NCI-H1436 (cell line): ENCODE data around the gene TUBB.
"Not testable (repeated sequence)": the region's sequence is repeated elsewhere in the genome, so short reads cannot be mapped to it uniquely, and the experiment has no call there.

Experiments
- DNase-seq: peaks from one replicate; lab custom pipeline; 2025; lab: John Stamatoyannopoulos, UW

The TUBB gene

DNA sequence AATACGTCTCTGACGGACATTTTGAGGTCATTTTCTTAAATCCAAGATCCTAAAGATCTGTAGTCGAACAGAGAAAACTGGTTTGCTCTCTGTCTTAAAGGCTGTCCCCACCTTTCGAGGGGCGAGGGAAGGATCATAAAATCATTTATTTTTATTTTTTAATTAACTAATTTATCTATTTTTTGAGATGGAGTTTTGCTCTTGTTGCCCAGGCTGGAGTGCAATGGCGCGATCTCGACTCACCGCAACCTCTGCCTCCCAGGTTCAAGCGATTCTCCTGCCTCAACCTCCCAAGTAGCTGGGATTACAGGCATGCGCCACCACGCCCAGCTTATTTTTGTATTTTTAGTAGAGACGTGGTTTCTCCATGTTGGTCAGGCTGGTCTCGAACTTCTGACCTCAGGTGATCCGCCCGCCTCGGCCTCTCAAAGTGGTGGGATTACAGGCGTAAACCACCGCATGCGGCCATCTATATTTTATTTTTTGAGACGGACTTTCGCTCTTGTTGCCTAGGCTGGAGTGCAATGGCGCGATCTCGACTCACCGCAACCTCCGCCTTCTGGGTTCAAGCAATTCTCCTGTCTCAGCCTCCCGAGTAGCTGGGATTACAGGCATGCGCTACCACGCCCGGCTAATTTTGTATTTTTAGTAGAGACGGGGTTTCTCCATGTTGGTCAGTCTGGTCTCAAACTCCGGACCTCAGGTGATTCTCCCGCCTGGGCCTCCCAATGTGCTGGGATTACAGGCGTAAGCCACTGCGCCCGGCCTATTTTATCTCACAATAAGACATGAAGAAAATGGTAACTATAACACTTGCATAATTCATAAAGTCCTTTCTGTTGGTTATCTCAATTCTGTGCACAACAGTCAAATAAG, 2.1 kb upstream of the TUBB start:
- DNase-seq: not testable (repeated sequence)

DNA sequence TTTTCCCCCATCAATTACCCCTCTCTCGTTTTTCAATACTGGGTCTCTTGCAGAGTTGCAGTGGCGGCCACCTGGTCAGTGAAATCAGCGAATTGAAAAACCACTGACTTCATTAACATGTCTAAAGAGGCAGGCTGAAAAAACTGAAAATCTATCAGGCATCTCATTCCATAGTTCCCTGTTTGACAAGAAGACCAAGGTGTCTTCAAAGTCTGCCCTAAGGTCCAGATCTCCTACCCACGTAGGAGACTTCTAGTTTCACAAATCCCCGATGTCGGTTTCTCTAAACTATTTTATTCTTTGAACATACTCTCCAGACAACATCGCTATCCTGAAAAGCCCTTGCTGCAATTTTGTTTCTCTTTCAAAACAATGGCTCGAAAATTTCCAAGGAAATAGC, 796 bp upstream of the TUBB start:
- no peak for DNase-seq

DNA sequence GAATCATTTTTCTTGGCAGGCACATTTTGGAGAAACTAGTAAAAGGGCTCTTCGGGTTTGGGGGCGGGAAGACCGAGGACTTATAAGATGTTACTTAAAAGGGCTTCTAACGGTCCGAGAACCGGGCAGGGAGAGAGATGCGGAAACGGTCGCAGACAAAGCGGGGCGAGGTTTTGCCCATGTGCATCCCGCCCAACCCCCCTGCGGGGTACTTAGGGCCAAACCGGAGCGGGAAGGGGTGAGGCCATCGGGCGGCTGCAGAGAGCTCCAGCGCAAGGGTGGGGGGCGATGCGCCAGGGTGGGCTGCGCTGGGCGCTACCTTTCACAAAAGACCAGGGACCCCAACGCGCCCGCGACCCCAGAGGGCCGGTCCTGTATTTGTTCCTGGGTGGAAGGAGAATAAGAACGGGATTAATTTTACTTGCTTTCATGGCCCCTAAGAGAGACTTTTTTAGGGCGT, 616 bp downstream of the TUBB start:
- DNase-seq: peak; percentile 62

- DNase-seq: peak; percentile 94
Observed at GRCh38 chr6:30721198-30722024, 1.3 kb downstream of the TUBB start.

DNA sequence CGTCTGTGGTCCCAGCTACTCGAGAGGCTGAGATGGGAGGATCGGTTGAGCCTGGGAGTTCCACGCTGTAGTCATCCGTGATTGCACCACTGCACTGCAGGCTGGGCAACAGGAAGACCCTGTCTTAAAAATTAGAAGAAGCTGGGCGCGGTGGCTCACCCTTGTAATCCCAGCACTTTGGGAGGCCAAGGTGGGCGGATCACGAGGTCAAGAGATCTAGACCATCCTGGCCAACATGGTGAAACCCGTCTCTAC, 1.8 kb downstream of the TUBB start:
- not testable (repeated sequence) for DNase-seq

GRCh38 chr6:30722280-30723112, 2.3 kb downstream of the TUBB start:
- peak; percentile 73 for DNase-seq

DNA sequence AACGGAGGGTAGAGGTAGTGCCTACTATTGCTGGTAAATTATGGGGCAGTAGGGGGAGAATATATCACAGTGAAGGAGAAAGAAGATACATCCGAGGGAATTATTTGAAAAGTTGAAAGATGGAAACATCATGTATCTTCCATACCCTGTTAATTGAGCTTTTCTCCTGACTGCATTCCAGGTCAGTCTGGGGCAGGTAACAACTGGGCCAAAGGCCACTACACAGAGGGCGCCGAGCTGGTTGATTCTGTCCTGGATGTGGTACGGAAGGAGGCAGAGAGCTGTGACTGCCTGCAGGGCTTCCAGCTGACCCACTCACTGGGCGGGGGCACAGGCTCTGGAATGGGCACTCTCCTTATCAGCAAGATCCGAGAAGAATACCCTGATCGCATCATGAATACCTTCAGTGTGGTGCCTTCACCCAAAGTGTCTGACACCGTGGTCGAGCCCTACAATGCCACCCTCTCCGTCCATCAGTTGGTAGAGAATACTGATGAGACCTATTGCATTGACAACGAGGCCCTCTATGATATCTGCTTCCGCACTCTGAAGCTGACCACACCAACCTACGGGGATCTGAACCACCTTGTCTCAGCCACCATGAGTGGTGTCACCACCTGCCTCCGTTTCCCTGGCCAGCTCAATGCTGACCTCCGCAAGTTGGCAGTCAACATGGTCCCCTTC, 3.1 kb downstream of the TUBB start:
- DNase-seq: not testable (repeated sequence)

DNA sequence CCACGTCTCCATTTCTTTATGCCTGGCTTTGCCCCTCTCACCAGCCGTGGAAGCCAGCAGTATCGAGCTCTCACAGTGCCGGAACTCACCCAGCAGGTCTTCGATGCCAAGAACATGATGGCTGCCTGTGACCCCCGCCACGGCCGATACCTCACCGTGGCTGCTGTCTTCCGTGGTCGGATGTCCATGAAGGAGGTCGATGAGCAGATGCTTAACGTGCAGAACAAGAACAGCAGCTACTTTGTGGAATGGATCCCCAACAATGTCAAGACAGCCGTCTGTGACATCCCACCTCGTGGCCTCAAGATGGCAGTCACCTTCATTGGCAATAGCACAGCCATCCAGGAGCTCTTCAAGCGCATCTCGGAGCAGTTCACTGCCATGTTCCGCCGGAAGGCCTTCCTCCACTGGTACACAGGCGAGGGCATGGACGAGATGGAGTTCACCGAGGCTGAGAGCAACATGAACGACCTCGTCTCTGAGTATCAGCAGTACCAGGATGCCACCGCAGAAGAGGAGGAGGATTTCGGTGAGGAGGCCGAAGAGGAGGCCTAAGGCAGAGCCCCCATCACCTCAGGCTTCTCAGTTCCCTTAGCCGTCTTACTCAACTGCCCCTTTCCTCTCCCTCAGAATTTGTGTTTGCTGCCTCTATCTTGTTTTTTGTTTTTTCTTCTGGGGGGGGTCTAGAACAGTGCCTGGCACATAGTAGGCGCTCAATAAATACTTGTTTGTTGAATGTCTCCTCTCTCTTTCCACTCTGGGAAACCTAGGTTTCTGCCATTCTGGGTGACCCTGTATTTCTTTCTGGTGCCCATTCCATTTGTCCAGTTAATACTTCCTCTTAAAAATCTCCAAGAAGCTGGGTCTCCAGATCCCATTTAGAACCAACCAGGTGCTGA, 3.9 kb downstream of the TUBB start:
- not testable (repeated sequence) for DNase-seq

GRCh38 chr6:30724906-30725667, 4.9 kb downstream of the TUBB start:
- no peak for DNase-seq

DNA sequence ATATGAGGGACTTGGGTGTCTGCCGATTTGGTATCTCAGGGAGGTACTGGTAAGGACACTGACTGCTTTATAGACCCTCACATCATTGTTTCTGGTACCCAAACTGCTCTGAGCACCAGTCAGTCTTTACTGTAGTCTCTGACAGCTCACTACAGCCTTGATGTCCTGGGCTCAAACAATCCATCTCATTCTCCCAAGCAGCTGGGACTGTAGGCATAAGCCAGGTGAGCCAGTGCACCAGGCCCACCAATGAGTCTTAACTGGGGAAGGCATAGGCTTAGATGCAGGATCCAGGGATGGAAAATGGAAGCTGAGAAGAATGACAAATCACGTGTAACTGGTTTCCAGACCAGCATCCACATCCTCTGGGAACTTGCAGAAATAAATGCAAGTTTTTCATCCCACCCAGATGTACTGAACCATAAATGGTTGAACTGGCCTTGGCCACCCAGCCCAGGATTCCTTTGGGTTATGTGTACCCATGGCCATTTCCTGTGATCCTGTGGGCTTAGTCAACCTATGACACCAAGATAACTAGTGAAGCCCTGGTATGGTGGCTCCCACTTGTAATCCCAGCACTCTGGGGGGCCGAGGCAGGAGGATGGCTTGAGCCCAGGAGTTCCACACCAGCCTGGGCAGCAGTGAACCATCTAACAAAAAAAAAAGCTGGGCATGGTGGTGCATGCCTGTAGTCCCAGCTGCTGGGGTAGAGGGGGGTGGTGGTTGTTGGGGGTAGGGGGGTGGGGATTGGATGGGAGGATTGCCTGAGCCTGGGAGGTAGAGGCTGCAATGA, 5.8 kb downstream of the TUBB start:
- no peak for DNase-seq

- DNase-seq: no peak
Observed at GRCh38 chr6:30726506-30727413, 6.6 kb downstream of the TUBB start.

DNA sequence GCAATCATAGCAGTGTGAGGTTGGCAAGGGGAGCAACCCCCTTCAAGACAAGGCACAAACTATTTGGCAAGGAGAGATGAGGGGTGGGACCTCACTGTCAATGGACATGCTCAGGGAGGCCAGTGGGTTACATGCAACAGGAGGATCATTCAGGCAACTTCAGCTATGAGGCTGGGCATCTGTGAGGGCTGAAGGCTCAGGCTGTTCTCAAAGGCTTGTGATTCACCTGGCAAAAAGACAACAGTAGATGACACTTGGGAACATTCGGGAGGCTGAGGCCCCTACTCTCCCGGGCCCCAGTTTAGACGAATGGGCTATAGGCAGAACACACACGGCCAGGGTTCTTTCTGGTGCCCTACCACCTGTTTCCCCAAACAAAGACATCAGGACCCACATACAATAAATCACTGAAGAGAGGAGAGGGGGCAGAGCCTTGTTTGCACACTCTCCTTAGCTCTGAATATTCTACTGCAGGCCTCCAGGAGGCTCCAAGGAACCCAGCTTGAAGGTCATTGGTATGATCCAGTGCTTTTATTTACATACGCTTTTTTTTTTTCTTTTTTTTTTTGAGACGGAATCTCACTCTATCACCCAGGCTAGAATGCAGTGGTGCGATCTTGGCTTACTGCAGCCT, 7.9 kb downstream of the TUBB start:
- no peak for DNase-seq

DNA sequence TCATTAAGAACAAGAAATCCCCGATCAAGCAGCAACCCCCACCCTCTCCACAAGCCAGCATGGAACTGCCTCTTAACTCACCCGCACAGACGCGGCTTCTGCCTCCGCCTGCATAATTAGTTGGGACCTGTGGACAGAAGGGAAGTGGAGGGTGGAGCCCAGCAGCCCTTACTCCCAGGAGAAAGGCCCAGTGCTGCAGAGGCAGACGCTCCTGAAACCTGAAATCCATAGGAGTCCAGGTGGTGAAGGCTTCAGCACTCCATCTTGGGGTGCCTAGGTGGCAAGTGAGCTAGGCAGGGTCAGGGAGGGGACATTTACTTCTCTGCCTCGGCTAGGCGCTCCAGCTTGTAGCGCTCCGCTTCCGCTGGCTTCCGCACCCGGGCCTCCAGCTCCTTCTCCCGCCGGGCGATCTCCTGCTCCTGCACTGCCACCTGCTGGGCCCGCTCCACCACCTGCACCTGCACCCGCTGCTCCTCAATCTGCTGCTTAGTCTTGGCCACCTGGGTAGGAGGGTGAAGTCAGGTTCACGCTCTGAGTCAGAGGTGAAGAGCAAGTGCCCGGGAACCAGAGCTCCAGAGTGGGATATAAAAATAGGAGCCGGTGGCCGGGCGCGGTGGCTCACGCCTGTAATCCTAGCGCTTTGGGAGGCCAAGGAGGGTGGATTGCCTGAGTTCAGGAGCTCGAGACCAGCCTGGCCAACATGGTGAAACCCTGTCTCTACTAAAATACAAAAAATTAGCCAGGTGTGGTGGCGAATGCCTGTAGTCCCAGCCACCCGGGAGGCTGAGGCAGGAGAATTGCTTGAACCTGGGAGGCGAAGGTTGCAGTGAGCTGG, 10.7 kb downstream of the TUBB start:
- peak; percentile 77 for DNase-seq

DNA sequence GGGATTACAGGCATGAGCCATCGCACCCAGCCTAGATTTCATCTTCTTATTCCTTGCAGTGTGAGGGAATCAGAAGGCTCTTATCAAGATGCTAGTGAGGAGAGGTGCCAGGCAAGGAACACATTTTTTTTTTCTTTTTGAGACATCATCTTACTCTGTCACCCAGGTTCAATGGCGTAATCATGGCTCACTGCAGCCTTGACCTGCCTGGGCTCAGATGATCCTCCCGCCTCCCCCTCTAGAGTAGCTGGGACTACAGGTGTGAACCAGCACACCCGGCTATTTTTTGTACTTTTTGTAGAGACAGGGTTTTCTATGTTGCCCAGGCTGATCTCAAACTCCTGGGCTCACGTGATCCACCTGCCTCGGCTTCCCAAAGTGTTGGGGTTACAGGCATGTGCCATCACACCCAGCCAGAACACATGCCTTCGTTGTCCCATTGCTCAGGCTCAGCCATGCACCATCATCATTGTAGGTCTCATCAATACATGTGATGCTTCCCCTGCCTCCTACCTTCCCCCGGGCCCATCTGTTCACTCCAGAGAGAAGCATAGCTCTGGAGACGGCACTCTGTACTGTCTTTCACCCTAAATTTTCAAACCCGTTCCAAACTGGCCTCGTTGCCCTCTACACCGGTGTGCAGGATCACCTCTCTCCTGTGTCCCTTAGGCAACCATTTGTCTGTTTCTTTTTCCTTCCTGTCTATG, 12.2 kb downstream of the TUBB start:
- DNase-seq: no peak

DNA sequence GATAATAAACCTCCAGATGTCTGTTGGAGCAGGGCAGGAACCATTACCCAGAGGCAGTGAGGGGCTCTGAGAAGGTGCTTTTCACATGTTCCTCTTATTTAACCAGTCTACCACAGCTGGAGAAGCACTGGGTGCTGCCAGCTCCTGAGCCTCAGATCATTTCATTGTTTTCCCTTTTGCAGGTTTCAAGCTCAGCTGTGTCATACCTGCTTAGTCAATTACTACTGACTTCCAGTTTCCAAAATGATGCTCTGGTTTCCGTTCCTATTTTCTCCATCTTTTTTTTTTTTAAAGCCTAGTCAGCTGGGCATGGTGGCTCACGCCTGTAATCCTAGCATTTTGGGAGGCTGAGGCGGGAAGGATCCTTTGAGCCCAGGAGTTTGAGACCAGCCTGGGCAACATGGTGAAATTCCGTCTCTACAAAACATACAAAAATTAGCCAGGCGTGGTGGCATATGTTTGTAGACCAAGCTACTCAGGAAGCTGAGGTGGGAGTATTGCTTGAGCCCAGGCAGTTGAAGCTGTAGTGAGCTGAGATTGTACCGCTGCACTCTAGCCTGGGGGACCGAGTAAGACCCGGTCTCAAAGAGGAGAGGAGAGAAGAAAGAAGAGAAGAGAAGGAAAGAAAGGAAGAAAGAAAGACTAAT, 15.6 kb downstream of the TUBB start:
- no peak for DNase-seq
